Measurements from ENCODE around the gene TBCC.

The TBCC gene, protein sequence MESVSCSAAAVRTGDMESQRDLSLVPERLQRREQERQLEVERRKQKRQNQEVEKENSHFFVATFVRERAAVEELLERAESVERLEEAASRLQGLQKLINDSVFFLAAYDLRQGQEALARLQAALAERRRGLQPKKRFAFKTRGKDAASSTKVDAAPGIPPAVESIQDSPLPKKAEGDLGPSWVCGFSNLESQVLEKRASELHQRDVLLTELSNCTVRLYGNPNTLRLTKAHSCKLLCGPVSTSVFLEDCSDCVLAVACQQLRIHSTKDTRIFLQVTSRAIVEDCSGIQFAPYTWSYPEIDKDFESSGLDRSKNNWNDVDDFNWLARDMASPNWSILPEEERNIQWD

DNA sequence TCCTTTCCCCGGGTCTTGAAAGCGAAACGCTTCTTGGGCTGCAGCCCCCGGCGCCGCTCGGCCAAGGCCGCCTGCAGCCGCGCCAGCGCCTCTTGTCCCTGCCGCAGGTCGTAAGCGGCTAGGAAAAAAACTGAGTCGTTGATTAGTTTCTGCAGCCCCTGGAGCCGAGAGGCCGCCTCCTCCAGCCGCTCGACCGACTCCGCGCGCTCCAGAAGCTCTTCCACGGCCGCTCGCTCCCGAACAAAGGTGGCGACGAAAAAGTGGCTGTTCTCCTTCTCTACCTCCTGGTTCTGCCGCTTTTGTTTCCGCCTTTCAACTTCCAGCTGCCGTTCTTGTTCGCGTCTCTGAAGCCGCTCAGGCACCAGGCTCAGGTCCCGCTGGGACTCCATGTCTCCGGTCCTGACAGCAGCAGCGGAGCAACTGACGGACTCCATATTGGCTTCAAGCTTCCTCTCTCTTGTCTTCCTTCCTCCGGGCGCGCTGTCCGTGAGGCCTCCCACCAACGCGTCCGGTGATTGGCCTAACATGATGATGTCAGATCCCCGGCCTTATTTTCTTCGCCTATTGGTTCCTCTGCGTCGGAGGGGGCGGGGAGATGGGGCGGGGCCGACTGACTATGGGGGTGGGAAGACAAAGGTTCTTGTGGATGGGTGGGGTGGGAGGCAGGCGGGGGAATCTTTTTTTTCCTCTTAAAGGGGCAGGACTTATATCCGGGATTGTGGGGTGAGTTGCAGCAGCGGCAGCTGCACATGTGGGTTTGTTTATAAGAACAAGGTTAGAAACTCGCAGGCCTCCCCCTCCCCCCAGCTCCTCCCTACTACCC is at the start of gene TBCC:
Gene TBCC (minus strand): TSS at position 464 of the 823 bp plus-strand sequence. CDS start 30 bp downstream, at position 434.
- in situ Hi-C loops (cut with HindIII; ENCODE audit: low pct_unique_long_range_greater_than_20kb, low sequenced_read_pairs) = no loop called here
- TF ChIP-seq JUND (IDR thresholded peaks at IDR 0.05; ENCODE audit: low read depth) = no peak
- DNase-seq (ENCODE audit: low read depth in 1 of 2, low spot score in 1 of 2) = peak; percentile 99

DNA sequence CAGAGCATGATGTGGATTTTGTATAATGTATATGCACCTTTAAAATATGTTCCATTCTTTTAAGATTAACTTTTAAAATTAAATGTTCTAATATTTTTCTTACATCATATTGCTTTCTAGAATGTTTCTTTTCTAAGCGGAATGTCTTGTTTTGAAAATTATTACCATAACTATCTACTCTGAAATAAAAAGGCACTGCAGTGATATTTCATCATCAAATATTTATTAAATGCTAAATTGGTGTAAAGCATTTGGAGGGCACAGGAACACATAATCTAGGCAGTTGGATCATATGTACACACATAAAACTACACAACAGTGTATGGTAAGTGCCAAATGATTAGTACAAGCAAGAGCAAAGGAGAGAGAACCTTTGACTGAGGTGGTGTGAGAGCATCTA is 49.7 kb upstream of the TBCC start:
- in situ Hi-C loops (cut with HindIII; ENCODE audit: low pct_unique_long_range_greater_than_20kb, low sequenced_read_pairs) = no loop called here
- no peak for TF ChIP-seq JUND (IDR thresholded peaks at IDR 0.05; ENCODE audit: low read depth)
- DNase-seq (ENCODE audit: low read depth in 1 of 2, low spot score in 1 of 2) = no peak

- DNase-seq (ENCODE audit: low read depth in 1 of 2, low spot score in 1 of 2) = no peak
- in situ Hi-C loops (cut with HindIII; ENCODE audit: low pct_unique_long_range_greater_than_20kb, low sequenced_read_pairs) = no loop called here
- TF ChIP-seq JUND (IDR thresholded peaks at IDR 0.05; ENCODE audit: low read depth) = no peak
Observed at GRCh38 chr6:42791706-42792320, 45.9 kb upstream of the TBCC start.

- in situ Hi-C loops (cut with HindIII; ENCODE audit: low pct_unique_long_range_greater_than_20kb, low sequenced_read_pairs) = no loop called here
- no peak for DNase-seq (ENCODE audit: low read depth in 1 of 2, low spot score in 1 of 2)
- no peak for TF ChIP-seq JUND (IDR thresholded peaks at IDR 0.05; ENCODE audit: low read depth)
Observed at GRCh38 chr6:42790549-42791181, 44.8 kb upstream of the TBCC start.

DNA sequence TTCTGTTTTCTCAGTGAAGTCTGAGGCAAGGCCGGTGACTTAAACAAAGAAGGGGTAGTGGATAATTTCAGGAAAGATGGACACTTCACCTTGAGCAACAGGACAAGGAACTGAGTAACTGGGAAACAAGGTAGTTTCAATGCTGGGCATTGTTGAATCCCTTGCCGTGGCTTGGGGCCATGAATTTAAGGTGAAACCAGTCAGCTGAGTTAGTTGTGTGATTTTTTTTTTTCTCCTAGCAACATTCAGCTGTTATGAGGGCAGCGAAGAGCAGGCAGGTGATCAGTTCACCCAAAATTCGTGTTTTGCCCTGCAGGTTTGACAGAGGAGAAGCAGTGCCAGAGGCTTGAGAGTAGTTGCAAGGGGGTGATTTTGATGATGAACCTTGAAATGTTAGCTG is 42.8 kb upstream of the TBCC start:
- in situ Hi-C loops (cut with HindIII; ENCODE audit: low pct_unique_long_range_greater_than_20kb, low sequenced_read_pairs) = no loop called here
- no peak for DNase-seq (ENCODE audit: low read depth in 1 of 2, low spot score in 1 of 2)
- TF ChIP-seq JUND (IDR thresholded peaks at IDR 0.05; ENCODE audit: low read depth) = no peak

GRCh38 chr6:42787063-42787472 is 41.2 kb upstream of the TBCC start:
- in situ Hi-C loops (cut with HindIII; ENCODE audit: low pct_unique_long_range_greater_than_20kb, low sequenced_read_pairs) = no loop called here
- TF ChIP-seq JUND (IDR thresholded peaks at IDR 0.05; ENCODE audit: low read depth) = no peak
- no peak for DNase-seq (ENCODE audit: low read depth in 1 of 2, low spot score in 1 of 2)

- DNase-seq (ENCODE audit: low read depth in 1 of 2, low spot score in 1 of 2) = no peak
- in situ Hi-C loops (cut with HindIII; ENCODE audit: low pct_unique_long_range_greater_than_20kb, low sequenced_read_pairs) = no loop called here
- no peak for TF ChIP-seq JUND (IDR thresholded peaks at IDR 0.05; ENCODE audit: low read depth)
Observed at GRCh38 chr6:42786525-42786985, 40.7 kb upstream of the TBCC start.

- in situ Hi-C loops (cut with HindIII; ENCODE audit: low pct_unique_long_range_greater_than_20kb, low sequenced_read_pairs) = no loop called here
- DNase-seq (ENCODE audit: low read depth in 1 of 2, low spot score in 1 of 2) = no peak
- no peak for TF ChIP-seq JUND (IDR thresholded peaks at IDR 0.05; ENCODE audit: low read depth)
Observed at GRCh38 chr6:42784717-42785498, 39.0 kb upstream of the TBCC start.

- DNase-seq (ENCODE audit: low read depth in 1 of 2, low spot score in 1 of 2) = peak in 1 of 2 experiments; percentile 38
- in situ Hi-C loops (cut with HindIII; ENCODE audit: low pct_unique_long_range_greater_than_20kb, low sequenced_read_pairs) = no loop called here
Observed at GRCh38 chr6:42783876-42784642, 38.2 kb upstream of the TBCC start.

DNA sequence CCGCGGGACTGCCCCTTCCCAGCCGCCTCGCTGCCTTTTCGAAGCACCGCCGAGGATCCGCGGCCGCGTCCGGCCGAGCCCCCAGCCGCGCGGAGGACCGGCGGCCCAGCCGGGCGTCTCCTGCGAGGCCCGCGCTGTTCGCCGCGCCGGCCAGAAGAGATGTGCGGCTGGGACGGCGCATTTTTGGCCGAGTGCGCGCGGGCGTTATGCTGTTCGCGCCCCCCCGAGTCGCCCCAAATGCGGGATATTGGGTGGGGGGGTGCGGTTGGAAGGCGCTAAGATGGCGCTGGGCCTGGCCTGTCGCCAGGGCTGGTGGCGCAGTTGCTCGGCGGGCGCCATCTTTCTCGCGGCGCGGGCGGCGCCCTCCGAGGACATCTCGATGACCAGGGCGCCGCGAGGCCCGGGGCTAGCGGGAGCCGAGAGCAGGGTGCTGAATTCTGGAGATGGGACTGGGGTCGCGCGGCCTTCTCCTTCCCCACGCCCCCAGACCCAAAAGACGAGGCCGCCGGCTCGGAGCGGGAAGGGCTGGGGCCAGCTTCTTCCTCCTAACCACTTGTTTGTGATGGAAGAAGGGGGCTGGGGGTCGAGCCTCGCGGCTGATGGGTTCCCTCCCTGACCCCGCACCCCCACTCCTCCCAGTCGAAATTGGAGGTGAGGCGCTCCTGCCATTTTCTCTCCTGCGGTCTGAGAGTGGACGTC is 37.4 kb upstream of the TBCC start:
- peak; percentile 40 to 84 for DNase-seq (ENCODE audit: low read depth in 1 of 2, low spot score in 1 of 2)
- in situ Hi-C loops (cut with HindIII; ENCODE audit: low pct_unique_long_range_greater_than_20kb, low sequenced_read_pairs) = no loop called here

More at GRCh38 chr6:42783876-42784642, 38.2 kb upstream of the TBCC start:
- no peak for TF ChIP-seq JUND (IDR thresholded peaks at IDR 0.05; ENCODE audit: low read depth)

More for the DNA sequence above, 37.4 kb upstream of the TBCC start:
- TF ChIP-seq JUND (IDR thresholded peaks at IDR 0.05; ENCODE audit: low read depth) = no peak

All from T47D (cell line).